Heart left ventricle (tissue), 16 donors: ENCODE results near the gene BARX1. TPM values are rescaled to one million over a fixed set of nuclear protein-coding genes. Genes with fewer than 3 reads are reported as not detected.

Source experiments
- ATAC-seq, 4 donors: fragments of 200-7000 bp; cut with Tn5 transposase; one replicate each; pipeline ENCODE4 v1.9.1; 2020 to 2022; ENCODE audit warnings: moderate library complexity in 4 of 4, mild to moderate bottlenecking in 3 of 4, moderate number of reproducible peaks in 1 of 4
- DNase-seq, 5 donors: peaks; one replicate each; pipeline ENCODE4 v3.0.0-alpha.2; 2020
- H3K27ac ChIP-seq, 12 donors: fragments of 200-600 bp; sonication (generic) in 4 of 12; one replicate each; pipeline versions ENCODE4 v1.5.0 to v1.8.0; 2016 to 2022; ENCODE audit warnings: mild to moderate bottlenecking in 2 of 12
- H3K27me3 ChIP-seq, 9 donors: fragments of 200-600 bp; sonication (generic) in 2 of 9; one replicate each; pipeline versions ENCODE4 v1.5.1 to v1.8.0; 2016 to 2022; ENCODE audit warnings: mild to moderate bottlenecking in 3 of 9
- H3K36me3 ChIP-seq, 9 donors: fragments of 200-600 bp; sonication (generic) in 2 of 9; one replicate each; pipeline versions ENCODE4 v1.5.0 to v1.8.0; 2018 to 2022; ENCODE audit warnings: mild to moderate bottlenecking in 2 of 9
- H3K4me1 ChIP-seq, 12 donors: fragments of 200-600 bp; sonication (generic) in 4 of 12; one replicate each; pipeline versions ENCODE4 v1.5.0 to v1.8.0; 2016 to 2022; ENCODE audit warnings: mild to moderate bottlenecking in 3 of 12
- H3K4me3 ChIP-seq, 12 donors: fragments of 200-600 bp; sonication (generic) in 4 of 12; one replicate each; pipeline versions ENCODE4 v1.5.0 to v1.8.0; 2017 to 2022; ENCODE audit warnings: mild to moderate bottlenecking in 9 of 12, moderate library complexity in 4 of 12
- H3K9me3 ChIP-seq, 12 donors: fragments of 200-600 bp; sonication (generic) in 4 of 12; one replicate each; pipeline versions ENCODE4 v1.5.0 to v1.8.0; 2016 to 2022; ENCODE audit warnings: mild to moderate bottlenecking in 1 of 12
- POLR2A ChIP-seq, 2 donors: fragments of 450-650 bp; IDR thresholded peaks; one replicate each; pipeline ENCODE4 v1.6.1; 2017; ENCODE audit warnings: antibody characterized with exemption in 2 of 2, mild to moderate bottlenecking in 2 of 2, moderate library complexity in 2 of 2
- WGBS, 4 donors: extraction: QIAGEN DNeasy Blood & Tissue Kit in 2 of 4; methylation state at CpG; one replicate each; pipeline versions ENCODE4 v1.1.5 to v1.1.7; 2013 to 2018; 5-methylcytosine and 5-hydroxymethylcytosine counted together
- intact Hi-C, 10 donors: fragments of 100-400 bp; cut with DNase I; formaldehyde crosslinking; loops; one replicate each; pipeline versions ENCODE4 v1.11.1 to v1.14.2; 2022
- polyA plus RNA-seq, 2 donors: library from polyadenylated mRNA; stranded (reverse); fragments of 200-250 nt; gene quantifications; one replicate each; pipeline ENCODE4 v1.2.3, GENCODE V29; 2013
- total RNA-seq, 9 donors: library from RNA; depleted of rRNA in 2 of 9; stranded (reverse); fragments of >200 nt in 2 of 9; fragmentation: NEBNext Ultra II Directional in 3 of 9; extraction: Animal tissue kit (Norgen Biotek cat#: 25700) in 3 of 9; gene quantifications; one replicate each; pipeline versions ENCODE4 v1.1.0 to v1.2.4, GENCODE V29; 2016 to 2023
- TF ChIP-seq, protein P1 (sequence below), 12 donors: fragments of 200-600 bp; sonication (generic) in 4 of 12; IDR thresholded peaks; one replicate each; pipeline versions ENCODE4 v1.5.0 to v1.8.0; 2018 to 2022; ENCODE audit warnings: antibody characterized with exemption in 12 of 12, mild to moderate bottlenecking in 5 of 12
- donor health status: ischemic (EF 13 %, LVEDD 7.1; RV severe dilation, severe dysfunction).
- donor health status: healthy with polysubstance abuse.
- donor health status: DM: no; HTN: yes; CAD: no.
- donor health status: DM: no; HTN: no; CAD: no.
- donor health status: ischemic (EF 25% LVEDD 6.9; RV normal size, moderate dysfunction).
- donor health status: ischemic (EF 25% LVEDD 5.7; RV mildly dilated, moderate dysfunction).
- donor health status: healthy.
- donor health status: DM: yes; HTN: yes; CAD: no.
- donor health status: ischemic (EF 35%, LVEDD 5.7; RV mildly dilated, moderate dysfunction).
- donor health status: nonischemic (EF 11% LVEDD 7.7; RV severe dilation, severe dysfunction).
- donor health status: DM: yes; HTN: yes; CAD: no.
- donor health status: PGD.
- donor health status: ischemic (EF 29% LVEDD 5.4; RV normal size, mild dysfunction).
- donor health status: nonischemic (EF 23%, LVEDD 6.1; RV moderate dilation, normal function).

Gene BARX1
- total and polyA plus RNA-seq, 11 donors = not detected

GRCh38 chr9:93996367-93996766 lies 41.2 kb upstream of the BARX1 start:
- Histone ChIP-seq H3K9me3 (peaks cover 0 to 11% (median 0%) of the 10 kb centered on the region in 12 donors), H3K4me3 (no peak overlapping the region), H3K27me3 (peaks cover 0 to 12% (median 0%) of the 10 kb centered on the region in 9 donors), H3K36me3 (no peaks in the 10 kb centered on the region), H3K27ac (no peak overlapping the region), H3K4me1 (no peaks in the 10 kb centered on the region)
- TF ChIP-seq, protein P1, sequence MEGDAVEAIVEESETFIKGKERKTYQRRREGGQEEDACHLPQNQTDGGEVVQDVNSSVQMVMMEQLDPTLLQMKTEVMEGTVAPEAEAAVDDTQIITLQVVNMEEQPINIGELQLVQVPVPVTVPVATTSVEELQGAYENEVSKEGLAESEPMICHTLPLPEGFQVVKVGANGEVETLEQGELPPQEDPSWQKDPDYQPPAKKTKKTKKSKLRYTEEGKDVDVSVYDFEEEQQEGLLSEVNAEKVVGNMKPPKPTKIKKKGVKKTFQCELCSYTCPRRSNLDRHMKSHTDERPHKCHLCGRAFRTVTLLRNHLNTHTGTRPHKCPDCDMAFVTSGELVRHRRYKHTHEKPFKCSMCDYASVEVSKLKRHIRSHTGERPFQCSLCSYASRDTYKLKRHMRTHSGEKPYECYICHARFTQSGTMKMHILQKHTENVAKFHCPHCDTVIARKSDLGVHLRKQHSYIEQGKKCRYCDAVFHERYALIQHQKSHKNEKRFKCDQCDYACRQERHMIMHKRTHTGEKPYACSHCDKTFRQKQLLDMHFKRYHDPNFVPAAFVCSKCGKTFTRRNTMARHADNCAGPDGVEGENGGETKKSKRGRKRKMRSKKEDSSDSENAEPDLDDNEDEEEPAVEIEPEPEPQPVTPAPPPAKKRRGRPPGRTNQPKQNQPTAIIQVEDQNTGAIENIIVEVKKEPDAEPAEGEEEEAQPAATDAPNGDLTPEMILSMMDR (IDR thresholded peaks at IDR 0.05) = no peak
- TF ChIP-seq POLR2A (IDR thresholded peaks at IDR 0.05) = no peak
- DNase-seq = no peak
- no peak for ATAC-seq
- intact Hi-C loops = no loop called here
- 86 to 93% (median 88%) methylated on average over 3 of the region's 3 CpGs for WGBS, 4 donors

- H3K27me3 ChIP-seq = peaks cover 0 to 12% (median 0%) of the 10 kb centered on the region in 9 donors
- intact Hi-C loops = no loop called here
- no peak for TF ChIP-seq POLR2A (IDR thresholded peaks at IDR 0.05)
- TF ChIP-seq, protein P1 (IDR thresholded peaks at IDR 0.05) = no peak
- H3K4me1 ChIP-seq = no peaks in the 10 kb centered on the region
- DNase-seq = no peak
- H3K36me3 ChIP-seq = no peaks in the 10 kb centered on the region
- no peak overlapping the region for H3K4me3 ChIP-seq
- WGBS, 4 donors = 45 to 65% (median 52%) methylated on average over 1 of the region's 1 CpG
- no peak overlapping the region for H3K27ac ChIP-seq
- ATAC-seq = no peak
- H3K9me3 ChIP-seq = peaks cover 0 to 27% (median 9%) of the 10 kb centered on the region in 12 donors
These were observed 39.4 kb upstream of the BARX1 start for GRCh38 chr9:93994545-93994944.

DNA sequence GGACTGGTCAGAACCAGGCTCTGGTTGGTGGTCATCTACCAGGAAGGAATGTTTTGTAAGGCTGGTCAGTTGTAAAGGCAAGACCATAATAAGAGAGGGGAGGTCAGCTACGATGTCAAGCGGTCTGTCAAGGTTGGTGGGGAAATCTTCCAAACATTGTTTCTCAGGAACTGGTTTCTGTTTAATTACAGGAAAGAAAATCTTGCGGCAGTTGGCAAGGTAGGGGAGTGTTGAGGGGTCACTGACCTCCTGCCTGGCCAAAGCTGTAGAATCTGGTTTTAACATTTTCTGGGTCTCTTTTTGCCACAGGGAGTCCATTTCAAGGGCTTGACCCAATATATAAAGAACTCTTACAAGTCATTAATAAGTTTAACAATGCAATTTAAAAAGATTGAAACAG lies 39.0 kb upstream of the BARX1 start:
- no peak overlapping the region for H3K27ac ChIP-seq
- peaks cover 0 to 29% (median 9%) of the 10 kb centered on the region in 12 donors for H3K9me3 ChIP-seq
- no peak for ATAC-seq
- intact Hi-C loops = no loop called here
- no peaks in the 10 kb centered on the region for H3K36me3 ChIP-seq
- H3K4me1 ChIP-seq = no peaks in the 10 kb centered on the region
- 61 to 70% (median 63%) methylated on average over 3 of the region's 3 CpGs for WGBS, 4 donors
- DNase-seq = no peak
- no peak for TF ChIP-seq POLR2A (IDR thresholded peaks at IDR 0.05)
- TF ChIP-seq, protein P1 (IDR thresholded peaks at IDR 0.05) = no peak
- H3K4me3 ChIP-seq = no peak overlapping the region
- peaks cover 0 to 12% (median 0%) of the 10 kb centered on the region in 9 donors for H3K27me3 ChIP-seq

DNA sequence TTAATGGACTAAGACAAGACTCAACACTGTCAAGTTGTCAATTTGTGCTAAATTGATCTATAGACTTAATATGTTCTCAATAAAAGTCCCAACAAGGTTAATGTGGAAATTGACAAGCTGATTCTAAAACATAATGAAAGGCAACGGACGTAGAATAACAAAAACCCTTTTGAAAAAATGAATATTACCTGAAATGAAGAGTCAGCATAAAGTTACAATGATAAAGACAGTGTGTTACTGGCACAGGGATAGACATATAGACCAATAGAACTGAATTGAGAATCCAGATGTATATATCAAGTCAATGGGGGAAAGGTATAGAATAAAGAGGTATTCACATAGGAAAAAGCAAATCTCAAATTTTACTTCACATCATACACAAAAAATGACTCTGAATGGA lies 37.7 kb upstream of the BARX1 start:
- no peak for TF ChIP-seq POLR2A (IDR thresholded peaks at IDR 0.05)
- TF ChIP-seq, protein P1 (IDR thresholded peaks at IDR 0.05) = no peak
- no peaks in the 10 kb centered on the region for H3K36me3 ChIP-seq
- DNase-seq (no peak), ATAC-seq (no peak)
- WGBS, 4 donors = 92 to 96% (median 93%) methylated on average over 2 of the region's 2 CpGs
- intact Hi-C loops = no loop called here
- H3K27me3 ChIP-seq = peaks cover 0 to 12% (median 0%) of the 10 kb centered on the region in 9 donors
- no peak overlapping the region for H3K4me3 ChIP-seq
- H3K4me1 ChIP-seq = no peaks in the 10 kb centered on the region
- no peak overlapping the region for H3K27ac ChIP-seq
- peaks cover 0 to 19% (median 9%) of the 10 kb centered on the region in 12 donors for H3K9me3 ChIP-seq
